ENCODE results near the gene HLA-DRA. TPM values are rescaled to one million over a fixed set of nuclear protein-coding genes. Genes with fewer than 3 reads are reported as not detected.

HLA-DRA gene
- total RNA-seq, 1 donor from 2014 or later, result not detected

- no peak for TF ChIP-seq CTCF (IDR thresholded peaks at IDR 0.05; ENCODE audit: partially characterized antibody, unreplicated experiment)
- H3K36me3 Mint-ChIP-seq (ENCODE audit: unreplicated experiment), result no peaks in the 10 kb centered on the region
- no peaks in the 10 kb centered on the region for H3K27me3 Mint-ChIP-seq (ENCODE audit: unreplicated experiment)
- no peak within 1 kb of the TSS for H3K4me3 Mint-ChIP-seq (ENCODE audit: unreplicated experiment)
- no peaks in the 10 kb centered on the region for H3K4me1 Mint-ChIP-seq (ENCODE audit: low read depth, unreplicated experiment)
- H3K27ac Mint-ChIP-seq (ENCODE audit: unreplicated experiment), result no peak within 1 kb of the TSS
- DNase-seq, result no peak
- peaks cover 2% of the 10 kb centered on the region for H3K9me3 Mint-ChIP-seq (ENCODE audit: unreplicated experiment)
Observed at GRCh38 chr6:32406857-32407256, 32.8 kb upstream of the HLA-DRA start, which contains the start of gene BTNL2. BTNL2 (minus strand) TSS chr6:32407181; CDS start chr6:32407123, 58 bp downstream.

GRCh38 chr6:32410906-32411305 is 28.8 kb upstream of the HLA-DRA start:
- TF ChIP-seq CTCF (IDR thresholded peaks at IDR 0.05; ENCODE audit: partially characterized antibody, unreplicated experiment), result no peak
- Mint-ChIP-seq H3K27me3 (ENCODE audit: unreplicated experiment) (peaks cover 2% of the 10 kb centered on the region), H3K9me3 (ENCODE audit: unreplicated experiment) (peaks cover 2% of the 10 kb centered on the region), H3K27ac (ENCODE audit: unreplicated experiment) (no peak overlapping the region), H3K4me3 (ENCODE audit: unreplicated experiment) (no peak overlapping the region), H3K36me3 (ENCODE audit: unreplicated experiment) (no peaks in the 10 kb centered on the region), H3K4me1 (ENCODE audit: low read depth, unreplicated experiment) (no peaks in the 10 kb centered on the region)
- no peak for DNase-seq

- DNase-seq, result no peak
- H3K27me3 Mint-ChIP-seq (ENCODE audit: unreplicated experiment), result peaks cover 2% of the 10 kb centered on the region
- H3K9me3 Mint-ChIP-seq (ENCODE audit: unreplicated experiment), result peaks cover 2% of the 10 kb centered on the region
- no peaks in the 10 kb centered on the region for H3K4me1 Mint-ChIP-seq (ENCODE audit: low read depth, unreplicated experiment)
- H3K27ac Mint-ChIP-seq (ENCODE audit: unreplicated experiment), result no peak overlapping the region
- no peak for TF ChIP-seq CTCF (IDR thresholded peaks at IDR 0.05; ENCODE audit: partially characterized antibody, unreplicated experiment)
- no peaks in the 10 kb centered on the region for H3K36me3 Mint-ChIP-seq (ENCODE audit: unreplicated experiment)
- H3K4me3 Mint-ChIP-seq (ENCODE audit: unreplicated experiment), result no peak overlapping the region
Observed at GRCh38 chr6:32411566-32412327, 27.9 kb upstream of the HLA-DRA start.

- Mint-ChIP-seq H3K4me1 (ENCODE audit: low read depth, unreplicated experiment) (no peaks in the 10 kb centered on the region), H3K9me3 (ENCODE audit: unreplicated experiment) (no peaks in the 10 kb centered on the region), H3K27ac (ENCODE audit: unreplicated experiment) (no peak overlapping the region), H3K4me3 (ENCODE audit: unreplicated experiment) (no peak overlapping the region), H3K27me3 (ENCODE audit: unreplicated experiment) (peaks cover 2% of the 10 kb centered on the region), H3K36me3 (ENCODE audit: unreplicated experiment) (no peaks in the 10 kb centered on the region)
- peak; percentile 91 for DNase-seq
- peak; percentile 95 for TF ChIP-seq CTCF (IDR thresholded peaks at IDR 0.05; ENCODE audit: partially characterized antibody, unreplicated experiment)
Observed at GRCh38 chr6:32413427-32414047, 26.1 kb upstream of the HLA-DRA start.

GRCh38 chr6:32415521-32416019 is 24.1 kb upstream of the HLA-DRA start:
- Mint-ChIP-seq H3K36me3 (ENCODE audit: unreplicated experiment) (no peaks in the 10 kb centered on the region), H3K4me3 (ENCODE audit: unreplicated experiment) (no peak overlapping the region), H3K4me1 (ENCODE audit: low read depth, unreplicated experiment) (no peaks in the 10 kb centered on the region), H3K27me3 (ENCODE audit: unreplicated experiment) (peaks cover 2% of the 10 kb centered on the region), H3K9me3 (ENCODE audit: unreplicated experiment) (no peaks in the 10 kb centered on the region), H3K27ac (ENCODE audit: unreplicated experiment) (no peak overlapping the region)
- TF ChIP-seq CTCF (IDR thresholded peaks at IDR 0.05; ENCODE audit: partially characterized antibody, unreplicated experiment), result peak; percentile 97
- DNase-seq, result peak; percentile 84
